HepG2 (cell line): ENCODE data around the gene KIF26B. TPM values are rescaled to one million over a fixed set of nuclear protein-coding genes. Genes with fewer than 3 reads are reported as not detected.

Experiments used
- ATAC-seq: fragments of 200-7000 bp; cut with Tn5 transposase; 3 replicates; pipeline ENCODE4 v1.9.1; 2020; ENCODE audit warnings: mild to moderate bottlenecking, moderate library complexity
- BruUV-seq: library from RNA; stranded (reverse); fragments of 400-500 nt; replicated peaks from 2 replicates; lab custom pipeline; 2021; lab: Mats Ljungman, UMichigan
- CTCF ChIA-PET: fragments of 300-600 bp; formaldehyde crosslinking; extraction: SDS; loops from one replicate; lab custom pipeline; 2021; ENCODE audit warnings: low total read pairs, inconsistent platforms, low intra/inter-chr PET ratio; lab: Yijun Ruan, JAX
- POLR2A ChIA-PET: fragments of 350-600 bp; sonication (Branson Sonifier 250); formaldehyde crosslinking; loops from one replicate; lab custom pipeline; 2020; ENCODE audit warnings: antibody characterized with exemption, inconsistent platforms; lab: Yijun Ruan, JAX
- DNase-seq: peaks from one replicate; pipeline ENCODE4 v3.0.0-alpha.2; 2015; ENCODE audit warnings: low spot score
- FAIRE-seq: peaks from 3 replicates; lab custom pipeline; 2011; peaks lifted over from hg19 to GRCh38; lab: Jason Lieb, UNC
- H2AFZ ChIP-seq: one replicate; pipeline ENCODE4 v1.6.1; 2011; ENCODE audit warnings: low read length, inconsistent platforms
- H3K27ac ChIP-seq: fragments of 300-600 bp; 3 replicates; pipeline ENCODE4 v1.8.0; 2011; ENCODE audit warnings: mixed run types, mild to moderate bottlenecking, mixed read lengths, low read length, inconsistent platforms; ENCODE audit not compliant: insufficient read depth; ENCODE audit errors: extremely low read length
- H3K27me3 ChIP-seq, 2 experiments: fragments of 200-600 bp in 1 of 2; 2 replicates in 1 of 2; 3 replicates in 1 of 2; pipeline versions ENCODE4 v1.6.0 to v1.8.0; 2011; ENCODE audit warnings: low read length in 2 of 2, mild to moderate bottlenecking in 2 of 2, moderate library complexity in 2 of 2, inconsistent platforms in 1 of 2; ENCODE audit not compliant: insufficient read depth in 2 of 2, control insufficient read depth in 1 of 2
- H3K36me3 ChIP-seq, 2 experiments: fragments of 200-600 bp in 1 of 2; replicated peaks in 1 of 2; 2 replicates in 1 of 2; 3 replicates in 1 of 2; pipeline versions ENCODE4 v1.5.1 to v1.8.0; 2011; ENCODE audit warnings: low read length in 2 of 2, inconsistent platforms in 1 of 2; ENCODE audit not compliant: insufficient read depth in 2 of 2, control insufficient read depth in 1 of 2
- H3K4me1 ChIP-seq: 2 replicates; pipeline ENCODE4 v1.5.1; 2012; ENCODE audit warnings: low read length, inconsistent platforms; ENCODE audit not compliant: insufficient read depth
- H3K4me2 ChIP-seq: 2 replicates; pipeline ENCODE4 v1.6.0; 2011; ENCODE audit warnings: low read depth, low read length, inconsistent platforms
- H3K4me3 ChIP-seq, 3 experiments: fragments of 200-600 bp in 1 of 3; sonication (generic), shearing (Covaris generic) in 1 of 3; replicated peaks in 1 of 3; 2 replicates each; pipeline ENCODE4 v1.5.1; 2011 to 2016; ENCODE audit warnings: low read length in 3 of 3, inconsistent platforms in 2 of 3, low read depth in 2 of 3, mild to moderate bottlenecking in 2 of 3, control low read depth in 1 of 3, mixed read lengths in 1 of 3; ENCODE audit not compliant: insufficient read depth in 1 of 3
- H3K79me2 ChIP-seq: one replicate; pipeline ENCODE4 v1.6.1; 2011; ENCODE audit warnings: low read length, inconsistent platforms; ENCODE audit not compliant: insufficient read depth
- H3K9ac ChIP-seq: 2 replicates; pipeline ENCODE4 v1.6.0; 2011; ENCODE audit warnings: mild to moderate bottlenecking, low read depth, low read length, inconsistent platforms; ENCODE audit not compliant: insufficient read depth
- H3K9me3 ChIP-seq: 2 replicates; pipeline ENCODE4 v1.5.1; 2012; ENCODE audit warnings: mild to moderate bottlenecking, low read length
- H4K20me1 ChIP-seq: 2 replicates; pipeline ENCODE4 v1.6.0; 2011; ENCODE audit warnings: inconsistent platforms, mild to moderate bottlenecking, low read length, moderate library complexity; ENCODE audit not compliant: insufficient read depth
- ARNT ChIP-seq: fragments of 450-650 bp; IDR thresholded peaks from 2 replicates; pipeline ENCODE4 v1.6.1; 2017
- MIXL1 ChIP-seq: IDR thresholded peaks from 2 replicates; pipeline ENCODE4 v1.6.1; 2016
- SKI ChIP-seq: fragments of 450-650 bp; IDR thresholded peaks from one replicate; pipeline ENCODE4 v1.6.1; 2018; ENCODE audit warnings: mild to moderate bottlenecking; ENCODE audit not compliant: partially characterized antibody
- WGBS: methylation state at CpG from one replicate; pipeline ENCODE4 v1.1.6; 2017; ENCODE audit warnings: low lambda C conversion rate; 5-methylcytosine and 5-hydroxymethylcytosine counted together
- in situ Hi-C: cut with HindIII; loops from 2 replicates; pipeline ENCODE4 v1.10.0; 2017; ENCODE audit warnings: low pct_unique_long_range_greater_than_20kb; ENCODE audit not compliant: extremely low pct_ligation_motif_present
- intact Hi-C: fragments of 100-400 bp; cut with micrococcal nuclease; formaldehyde crosslinking; loops from one replicate; pipeline ENCODE4 v1.10.0; 2022; ENCODE audit not compliant: unreplicated experiment
- polyA plus RNA-seq, 8 experiments: library from polyadenylated mRNA; depleted of rRNA in 3 of 8; stranded (reverse) in 7 of 8; unstranded in 1 of 8; fragments of >200 nt; fragmentation: Illumina TruSeq in 4 of 8; extraction: Trizol in 4 of 8; gene quantifications; 2 replicates each; pipeline versions ENCODE4 v1.2.1 to v1.2.3, GENCODE V29; 2011 to 2016; ENCODE audit warnings: low read depth in 4 of 8, missing spikeins in 1 of 8, mixed read lengths in 1 of 8; ENCODE audit not compliant: insufficient read depth in 1 of 8
- total RNA-seq, 5 experiments: library from RNA; depleted of rRNA; stranded (reverse); fragments of >200 nt; fragmentation: Illumina TruSeq; extraction: Trizol; gene quantifications; 2 replicates each; pipeline ENCODE4 v1.2.3, GENCODE V29; 2016; ENCODE audit warnings: low read depth in 1 of 5
- TF ChIP-seq, protein P1 (sequence below): sonication (generic); formaldehyde crosslinking; IDR thresholded peaks from 2 replicates; pipeline ENCODE4 v1.8.1; 2023; ENCODE audit warnings: mild to moderate bottlenecking, inconsistent platforms, moderate library complexity, missing genetic modification reagents, borderline replicate concordance
- TF ChIP-seq, protein P2 (sequence below): sonication (generic); formaldehyde crosslinking; IDR thresholded peaks from 2 replicates; pipeline ENCODE4 v1.9.0; 2021; ENCODE audit warnings: mild to moderate bottlenecking, missing genetic modification reagents
- TF ChIP-seq, protein P3 (sequence below): sonication (generic); formaldehyde crosslinking; IDR thresholded peaks from 2 replicates; pipeline ENCODE4 v1.4.0; 2020; ENCODE audit warnings: missing genetic modification reagents, borderline replicate concordance

KIF26B gene
- total and polyA plus RNA-seq, 2 of the 13 experiments (the other 11 are each of a cell fraction or from before 2014, with no cell fraction given): 0.08 to 0.09 TPM

DNA sequence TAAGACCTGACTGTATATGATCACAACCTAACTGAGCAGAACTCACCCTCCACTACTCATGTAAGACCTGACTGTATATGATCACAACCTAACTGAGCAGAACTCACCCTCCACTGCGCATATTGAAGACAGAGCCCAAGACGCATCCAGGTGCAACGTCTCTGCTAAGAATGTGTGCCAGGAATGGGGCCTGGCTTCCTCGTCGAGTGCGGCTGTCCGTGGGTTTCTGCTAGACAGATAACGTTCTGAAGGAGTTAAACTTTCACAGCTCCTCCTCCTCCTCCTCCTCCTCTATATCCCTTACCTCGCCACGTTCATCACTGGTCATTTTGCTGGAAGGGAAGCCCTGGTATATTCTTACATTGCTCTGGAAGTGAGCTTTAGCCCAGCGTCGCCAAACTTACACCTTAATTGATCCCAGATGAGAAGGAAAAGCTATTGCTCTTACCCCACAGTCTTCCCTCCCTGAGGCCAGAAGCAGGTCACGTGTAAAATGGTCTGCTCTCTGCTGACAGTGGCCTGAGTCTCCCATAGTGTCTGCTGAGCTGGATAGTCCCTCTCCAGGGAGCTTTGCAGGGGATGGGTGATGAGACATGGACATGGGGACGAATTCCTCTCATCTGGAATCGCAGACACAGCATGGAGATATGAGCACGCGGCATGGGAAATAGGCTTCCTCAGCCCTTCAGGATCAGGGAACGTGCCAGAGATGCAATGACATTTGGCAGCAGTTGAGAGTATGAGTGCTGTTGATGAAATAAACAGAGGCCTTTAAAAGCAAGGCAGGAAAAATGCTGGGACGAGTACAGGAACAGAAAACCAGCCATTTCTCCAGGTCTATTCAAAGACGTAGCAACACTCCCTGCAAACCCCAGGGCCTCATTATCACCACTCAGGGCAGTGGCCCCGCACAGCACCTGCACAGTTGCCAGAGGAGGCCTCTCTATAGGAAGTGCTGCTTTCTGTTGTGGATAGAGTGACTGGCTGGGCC is 528.1 kb downstream of the KIF26B start (continued):
- TF ChIP-seq, protein P1, sequence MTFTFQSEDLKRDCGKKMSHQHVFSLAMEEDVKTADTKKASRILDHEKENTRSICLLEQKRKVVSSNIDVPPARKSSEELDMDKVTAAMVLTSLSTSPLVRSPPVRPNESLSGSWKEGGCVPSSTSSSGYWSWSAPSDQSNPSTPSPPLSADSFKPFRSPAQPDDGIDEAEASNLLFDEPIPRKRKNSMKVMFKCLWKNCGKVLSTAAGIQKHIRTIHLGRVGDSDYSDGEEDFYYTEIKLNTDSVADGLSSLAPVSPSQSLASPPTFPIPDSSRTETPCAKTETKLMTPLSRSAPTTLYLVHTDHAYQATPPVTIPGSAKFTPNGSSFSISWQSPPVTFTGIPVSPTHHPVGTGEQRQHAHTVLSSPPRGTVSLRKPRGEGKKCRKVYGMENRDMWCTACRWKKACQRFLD (CRISPR knock-in tag): no peak
- TF ChIP-seq SKI: no peak

DNA sequence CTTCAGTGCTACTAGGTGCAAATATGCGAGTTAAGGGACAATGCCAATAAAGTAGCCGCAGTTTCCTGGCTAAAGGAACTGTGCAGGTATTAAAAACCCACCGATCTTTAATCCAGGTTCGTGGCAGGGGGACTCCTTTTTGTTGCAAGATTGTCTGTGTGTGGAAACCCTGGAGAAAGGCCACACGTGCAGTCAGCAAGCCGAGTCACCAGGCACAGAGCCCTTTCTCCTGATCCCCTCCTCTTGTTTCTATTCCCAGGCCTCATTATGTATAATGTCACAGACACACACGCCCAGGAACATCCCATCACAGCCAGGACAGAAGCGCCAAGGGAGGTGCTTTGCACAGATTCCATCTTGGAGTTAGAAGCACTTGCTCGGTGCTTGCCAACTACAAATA is 528.9 kb downstream of the KIF26B start:
- in situ Hi-C loops: no loop called here
- POLR2A ChIA-PET: no interaction called here
- WGBS: 63% methylated on average over 7 of the region's 9 CpGs

More for the DNA sequence above, 528.9 kb downstream of the KIF26B start:
- H3K4me2 ChIP-seq: no peak overlapping the region
- no peaks in the 10 kb centered on the region for H3K27me3 ChIP-seq
- CTCF ChIA-PET: no interaction called here
- DNase-seq (no peak), FAIRE-seq (no peak), ATAC-seq (no peak)
- H2AFZ ChIP-seq: no peak overlapping the region
- no peaks in the 10 kb centered on the region for H3K9me3 ChIP-seq
- TF ChIP-seq, protein P2, sequence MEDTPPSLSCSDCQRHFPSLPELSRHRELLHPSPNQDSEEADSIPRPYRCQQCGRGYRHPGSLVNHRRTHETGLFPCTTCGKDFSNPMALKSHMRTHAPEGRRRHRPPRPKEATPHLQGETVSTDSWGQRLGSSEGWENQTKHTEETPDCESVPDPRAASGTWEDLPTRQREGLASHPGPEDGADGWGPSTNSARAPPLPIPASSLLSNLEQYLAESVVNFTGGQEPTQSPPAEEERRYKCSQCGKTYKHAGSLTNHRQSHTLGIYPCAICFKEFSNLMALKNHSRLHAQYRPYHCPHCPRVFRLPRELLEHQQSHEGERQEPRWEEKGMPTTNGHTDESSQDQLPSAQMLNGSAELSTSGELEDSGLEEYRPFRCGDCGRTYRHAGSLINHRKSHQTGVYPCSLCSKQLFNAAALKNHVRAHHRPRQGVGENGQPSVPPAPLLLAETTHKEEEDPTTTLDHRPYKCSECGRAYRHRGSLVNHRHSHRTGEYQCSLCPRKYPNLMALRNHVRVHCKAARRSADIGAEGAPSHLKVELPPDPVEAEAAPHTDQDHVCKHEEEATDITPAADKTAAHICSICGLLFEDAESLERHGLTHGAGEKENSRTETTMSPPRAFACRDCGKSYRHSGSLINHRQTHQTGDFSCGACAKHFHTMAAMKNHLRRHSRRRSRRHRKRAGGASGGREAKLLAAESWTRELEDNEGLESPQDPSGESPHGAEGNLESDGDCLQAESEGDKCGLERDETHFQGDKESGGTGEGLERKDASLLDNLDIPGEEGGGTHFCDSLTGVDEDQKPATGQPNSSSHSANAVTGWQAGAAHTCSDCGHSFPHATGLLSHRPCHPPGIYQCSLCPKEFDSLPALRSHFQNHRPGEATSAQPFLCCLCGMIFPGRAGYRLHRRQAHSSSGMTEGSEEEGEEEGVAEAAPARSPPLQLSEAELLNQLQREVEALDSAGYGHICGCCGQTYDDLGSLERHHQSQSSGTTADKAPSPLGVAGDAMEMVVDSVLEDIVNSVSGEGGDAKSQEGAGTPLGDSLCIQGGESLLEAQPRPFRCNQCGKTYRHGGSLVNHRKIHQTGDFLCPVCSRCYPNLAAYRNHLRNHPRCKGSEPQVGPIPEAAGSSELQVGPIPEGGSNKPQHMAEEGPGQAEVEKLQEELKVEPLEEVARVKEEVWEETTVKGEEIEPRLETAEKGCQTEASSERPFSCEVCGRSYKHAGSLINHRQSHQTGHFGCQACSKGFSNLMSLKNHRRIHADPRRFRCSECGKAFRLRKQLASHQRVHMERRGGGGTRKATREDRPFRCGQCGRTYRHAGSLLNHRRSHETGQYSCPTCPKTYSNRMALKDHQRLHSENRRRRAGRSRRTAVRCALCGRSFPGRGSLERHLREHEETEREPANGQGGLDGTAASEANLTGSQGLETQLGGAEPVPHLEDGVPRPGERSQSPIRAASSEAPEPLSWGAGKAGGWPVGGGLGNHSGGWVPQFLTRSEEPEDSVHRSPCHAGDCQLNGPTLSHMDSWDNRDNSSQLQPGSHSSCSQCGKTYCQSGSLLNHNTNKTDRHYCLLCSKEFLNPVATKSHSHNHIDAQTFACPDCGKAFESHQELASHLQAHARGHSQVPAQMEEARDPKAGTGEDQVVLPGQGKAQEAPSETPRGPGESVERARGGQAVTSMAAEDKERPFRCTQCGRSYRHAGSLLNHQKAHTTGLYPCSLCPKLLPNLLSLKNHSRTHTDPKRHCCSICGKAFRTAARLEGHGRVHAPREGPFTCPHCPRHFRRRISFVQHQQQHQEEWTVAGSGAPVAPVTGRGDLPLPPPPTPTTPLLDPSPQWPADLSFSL: no peak
- TF ChIP-seq, protein P3, sequence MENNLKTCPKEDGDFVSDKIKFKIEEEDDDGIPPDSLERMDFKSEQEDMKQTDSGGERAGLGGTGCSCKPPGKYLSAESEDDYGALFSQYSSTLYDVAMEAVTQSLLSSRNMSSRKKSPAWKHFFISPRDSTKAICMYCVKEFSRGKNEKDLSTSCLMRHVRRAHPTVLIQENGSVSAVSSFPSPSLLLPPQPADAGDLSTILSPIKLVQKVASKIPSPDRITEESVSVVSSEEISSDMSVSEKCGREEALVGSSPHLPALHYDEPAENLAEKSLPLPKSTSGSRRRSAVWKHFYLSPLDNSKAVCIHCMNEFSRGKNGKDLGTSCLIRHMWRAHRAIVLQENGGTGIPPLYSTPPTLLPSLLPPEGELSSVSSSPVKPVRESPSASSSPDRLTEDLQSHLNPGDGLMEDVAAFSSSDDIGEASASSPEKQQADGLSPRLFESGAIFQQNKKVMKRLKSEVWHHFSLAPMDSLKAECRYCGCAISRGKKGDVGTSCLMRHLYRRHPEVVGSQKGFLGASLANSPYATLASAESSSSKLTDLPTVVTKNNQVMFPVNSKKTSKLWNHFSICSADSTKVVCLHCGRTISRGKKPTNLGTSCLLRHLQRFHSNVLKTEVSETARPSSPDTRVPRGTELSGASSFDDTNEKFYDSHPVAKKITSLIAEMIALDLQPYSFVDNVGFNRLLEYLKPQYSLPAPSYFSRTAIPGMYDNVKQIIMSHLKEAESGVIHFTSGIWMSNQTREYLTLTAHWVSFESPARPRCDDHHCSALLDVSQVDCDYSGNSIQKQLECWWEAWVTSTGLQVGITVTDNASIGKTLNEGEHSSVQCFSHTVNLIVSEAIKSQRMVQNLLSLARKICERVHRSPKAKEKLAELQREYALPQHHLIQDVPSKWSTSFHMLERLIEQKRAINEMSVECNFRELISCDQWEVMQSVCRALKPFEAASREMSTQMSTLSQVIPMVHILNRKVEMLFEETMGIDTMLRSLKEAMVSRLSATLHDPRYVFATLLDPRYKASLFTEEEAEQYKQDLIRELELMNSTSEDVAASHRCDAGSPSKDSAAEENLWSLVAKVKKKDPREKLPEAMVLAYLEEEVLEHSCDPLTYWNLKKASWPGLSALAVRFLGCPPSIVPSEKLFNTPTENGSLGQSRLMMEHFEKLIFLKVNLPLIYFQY: no peak
- TF ChIP-seq ARNT (no peak), MIXL1 (CRISPR knock-in tag) (no peak)
- no TSS peak for BruUV-seq
- H4K20me1 ChIP-seq: no peaks in the 10 kb centered on the region
- H3K27ac ChIP-seq: no peak overlapping the region
- no peak overlapping the region for H3K9ac ChIP-seq
- H3K4me1 ChIP-seq: no peaks in the 10 kb centered on the region
- intact Hi-C loops: no loop called here
- H3K4me3 ChIP-seq: no peak overlapping the region
- H3K79me2 ChIP-seq: no peaks in the 10 kb centered on the region
- no peaks in the 10 kb centered on the region for H3K36me3 ChIP-seq
